Inflammatory macrophage treated with lipopolysaccharide for 1 hour (primary cell): ENCODE measurements around the gene ZNF287.

Experiments
- DNase-seq, 2 donors: peaks; one replicate each; pipeline ENCODE4 v3.0.0-alpha.2; 2020 to 2022

ZNF287 gene

GRCh38 chr17:16515933-16516332 lies 53.1 kb downstream of the ZNF287 start:
- peak in 1 of 2 donors; percentile 40 for DNase-seq

DNA sequence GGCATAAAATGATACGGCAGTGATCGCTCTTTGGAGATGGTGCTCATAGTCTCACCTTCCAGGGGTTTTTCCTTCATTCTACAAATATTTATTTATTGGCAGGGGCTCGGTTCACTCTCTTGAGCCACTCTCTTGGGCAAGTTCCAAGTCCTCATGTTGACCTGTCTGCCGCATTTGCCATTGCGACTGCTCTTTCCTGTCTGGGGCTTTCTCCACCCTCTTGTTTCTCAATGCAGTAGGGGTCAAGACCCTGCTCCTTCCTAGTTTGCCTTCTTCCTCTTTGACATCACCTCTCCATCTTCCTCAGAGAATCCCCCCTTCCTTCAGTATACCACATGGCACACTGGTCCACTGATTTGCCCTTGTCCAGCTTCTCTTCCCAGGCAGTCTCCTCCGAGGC lies 55.1 kb downstream of the ZNF287 start:
- peak; percentile 34 to 49 for DNase-seq

GRCh38 chr17:16512011-16512410 lies 57.0 kb downstream of the ZNF287 start:
- no peak for DNase-seq

DNA sequence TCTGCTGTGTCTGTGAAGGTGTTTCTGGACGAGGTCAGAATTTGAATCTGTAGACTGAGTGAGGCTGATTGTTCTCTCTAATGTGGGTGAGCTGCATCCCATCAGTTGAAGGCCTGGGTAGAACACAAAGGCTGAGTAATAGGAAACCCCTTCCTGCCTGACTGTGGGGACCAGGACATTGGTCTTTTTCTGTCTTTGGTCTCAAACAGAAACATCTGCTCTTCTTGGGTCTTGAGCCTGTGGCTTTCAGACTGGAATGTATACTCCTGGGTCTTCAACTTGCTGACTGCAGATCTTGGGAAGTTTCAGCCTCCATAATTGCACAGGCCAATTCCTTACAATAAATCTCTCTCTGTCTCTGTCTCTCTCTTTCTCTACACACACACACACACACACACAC lies 57.4 kb downstream of the ZNF287 start:
- no peak for DNase-seq

- DNase-seq, result no peak
Measured at GRCh38 chr17:16507918-16508533, 61.0 kb downstream of the ZNF287 start.

DNA sequence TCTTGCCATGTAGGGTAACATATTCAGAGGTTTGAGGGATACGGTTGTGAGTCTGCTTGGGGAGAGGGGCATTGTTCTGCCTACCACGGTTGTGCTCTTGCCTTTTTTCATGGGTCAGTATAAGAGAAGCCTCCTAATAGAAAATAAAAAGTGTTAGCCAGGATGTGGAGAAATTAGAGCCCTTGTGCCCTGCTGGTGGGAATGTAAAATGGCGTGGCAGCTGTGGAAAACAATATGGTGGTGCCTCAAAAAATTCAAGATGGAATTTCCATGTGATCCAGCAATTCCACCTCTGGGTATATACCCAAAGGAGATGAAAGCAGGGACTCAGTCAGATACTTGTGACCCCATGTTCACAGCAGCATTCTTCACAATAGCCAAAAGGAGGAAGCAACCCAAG lies 62.8 kb downstream of the ZNF287 start:
- DNase-seq, result no peak

GRCh38 chr17:16504984-16505383 lies 64.0 kb downstream of the ZNF287 start:
- DNase-seq, result no peak
